H1 (cell line): ENCODE data around the gene MADD. TPM values are rescaled to one million over a fixed set of nuclear protein-coding genes. Genes with fewer than 3 reads are reported as not detected.

Experiments used
- CBX8 ChIP-seq: fragments of 300-800, 300-1000 bp; sonication (generic); IDR thresholded peaks from 2 replicates; pipeline ENCODE4 v1.7.1; 2016; ENCODE audit warnings: low read depth, low read length, borderline replicate concordance
- polyA plus RNA-seq, 7 experiments: library from polyadenylated mRNA; depleted of rRNA in 3 of 7; stranded (reverse) in 5 of 7; unstranded in 2 of 7; fragments of >200 nt in 5 of 7; fragments of 200-250 nt in 2 of 7; gene quantifications; 1 replicate in 5 of 7; 2 replicates in 1 of 7; 4 replicates in 1 of 7; pipeline versions ENCODE4 v1.2.1 to v1.2.3, GENCODE V29; 2011 to 2013; ENCODE audit warnings: missing spikeins in 2 of 7, mixed read lengths in 2 of 7
- total RNA-seq: library from RNA; stranded (reverse); fragmentation: NEBNext Ultra II Directional; extraction: Animal tissue kit (Norgen Biotek cat#: 25700); gene quantifications from 2 replicates; pipeline ENCODE4 v1.2.1, GENCODE V29; 2021

The MADD gene
- total and polyA plus RNA-seq, 2 of the 8 experiments (the other 6 are each of a cell fraction or from before 2014, with no cell fraction given) = 32.5 to 45.4 TPM

- no peak for TF ChIP-seq CBX8
Measured at GRCh38 chr11:47345890-47346563, 76.1 kb downstream of the MADD start (continued).
